AG04450 (cell line): ENCODE measurements around the gene EXD1. TPM values are rescaled to one million over a fixed set of nuclear protein-coding genes. Genes with fewer than 3 reads are reported as not detected.

Source experiments
- CTCF ChIA-PET: fragments of 300-600, 350-600 bp; formaldehyde crosslinking; extraction: SDS; loops from one replicate; lab custom pipeline; 2022; ENCODE audit warnings: antibody characterized with exemption, inconsistent platforms; lab: Charles Lee
- POLR2A ChIA-PET: fragments of 350-600 bp; formaldehyde crosslinking; extraction: SDS; loops from one replicate; lab custom pipeline; 2021; ENCODE audit warnings: antibody characterized with exemption, inconsistent platforms; lab: Yijun Ruan, JAX
- DNase-seq: peaks from one replicate; pipeline ENCODE4 v3.0.0-alpha.2; 2011; ENCODE audit warnings: low read depth, low spot score
- H3K27ac ChIP-seq: one replicate; pipeline ENCODE4 v1.5.1; 2012; ENCODE audit warnings: low read depth, low read length, control low read depth
- H3K27me3 ChIP-seq: one replicate; pipeline ENCODE4 v1.6.0; 2012; ENCODE audit warnings: low read length; ENCODE audit not compliant: control insufficient read depth, insufficient read depth
- H3K4me3 ChIP-seq: 2 replicates; pipeline ENCODE4 v1.5.1; 2011; ENCODE audit warnings: mild to moderate bottlenecking, low read depth, low read length, control low read depth
- H3K9me3 ChIP-seq: 2 replicates; pipeline ENCODE4 v1.5.1; 2012; ENCODE audit warnings: low read length; ENCODE audit not compliant: control insufficient read depth, insufficient read depth
- polyA plus RNA-seq: library from polyadenylated mRNA; depleted of rRNA; stranded (reverse); fragments of >200 nt; gene quantifications from 2 replicates; pipeline ENCODE4 v1.2.3, GENCODE V29; 2011
- TF ChIP-seq, protein P1 (sequence below): IDR thresholded peaks from 2 replicates; pipeline ENCODE4 v1.5.1; 2011; ENCODE audit warnings: low read depth, low read length, control low read depth, inconsistent platforms

Gene EXD1
- polyA plus RNA-seq, 1 experiment, result not detected

DNA sequence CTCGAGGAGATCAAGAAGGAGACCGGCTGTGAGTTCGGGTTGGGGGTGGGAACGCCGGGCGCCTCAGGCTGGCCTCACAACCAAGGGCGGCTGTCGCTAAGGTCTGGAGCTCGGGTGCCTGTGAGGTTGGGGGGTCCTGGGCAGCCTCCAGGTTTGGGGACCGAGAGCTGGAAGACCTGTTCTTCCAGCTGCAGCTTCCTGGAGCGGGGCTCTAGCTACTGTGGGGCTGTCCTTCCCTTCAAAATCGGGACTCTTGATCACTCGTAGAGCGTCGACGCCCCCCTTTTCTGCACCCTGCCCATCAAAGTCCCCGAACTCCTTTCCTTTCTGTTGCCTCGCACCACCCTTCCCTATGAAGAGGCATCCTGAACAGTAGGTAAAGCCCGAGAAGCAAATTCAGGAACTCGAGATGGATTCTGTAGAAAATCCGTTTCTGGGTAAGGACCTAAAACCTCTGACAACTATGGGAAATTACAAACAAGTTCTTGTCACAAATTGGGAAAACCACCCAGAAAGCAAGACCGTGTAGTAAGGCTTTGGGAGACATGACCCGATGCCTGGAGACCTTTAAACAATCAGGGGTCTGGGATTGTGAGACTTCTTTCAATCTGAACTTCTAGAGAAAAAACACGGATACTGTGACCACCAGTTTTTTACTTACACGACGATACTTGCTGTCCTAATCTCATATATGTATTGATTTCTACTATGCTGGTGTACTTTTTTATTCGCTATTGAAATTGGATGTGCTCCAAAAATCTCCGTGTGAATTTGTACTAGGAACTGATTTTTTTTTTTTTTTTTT is 1.1 kb upstream of the EXD1 start:
- TF ChIP-seq, protein P1, sequence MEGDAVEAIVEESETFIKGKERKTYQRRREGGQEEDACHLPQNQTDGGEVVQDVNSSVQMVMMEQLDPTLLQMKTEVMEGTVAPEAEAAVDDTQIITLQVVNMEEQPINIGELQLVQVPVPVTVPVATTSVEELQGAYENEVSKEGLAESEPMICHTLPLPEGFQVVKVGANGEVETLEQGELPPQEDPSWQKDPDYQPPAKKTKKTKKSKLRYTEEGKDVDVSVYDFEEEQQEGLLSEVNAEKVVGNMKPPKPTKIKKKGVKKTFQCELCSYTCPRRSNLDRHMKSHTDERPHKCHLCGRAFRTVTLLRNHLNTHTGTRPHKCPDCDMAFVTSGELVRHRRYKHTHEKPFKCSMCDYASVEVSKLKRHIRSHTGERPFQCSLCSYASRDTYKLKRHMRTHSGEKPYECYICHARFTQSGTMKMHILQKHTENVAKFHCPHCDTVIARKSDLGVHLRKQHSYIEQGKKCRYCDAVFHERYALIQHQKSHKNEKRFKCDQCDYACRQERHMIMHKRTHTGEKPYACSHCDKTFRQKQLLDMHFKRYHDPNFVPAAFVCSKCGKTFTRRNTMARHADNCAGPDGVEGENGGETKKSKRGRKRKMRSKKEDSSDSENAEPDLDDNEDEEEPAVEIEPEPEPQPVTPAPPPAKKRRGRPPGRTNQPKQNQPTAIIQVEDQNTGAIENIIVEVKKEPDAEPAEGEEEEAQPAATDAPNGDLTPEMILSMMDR, result no peak
- POLR2A ChIA-PET, result interaction anchor here (0.5 to 1.5 kb wide), 6 partner anchors 18 to 166 kb away, joined by 3 to 6 read pairs (median 4); partner anchors contain the start of genes NUSAP1 and OIP5
- no peak for DNase-seq

DNA sequence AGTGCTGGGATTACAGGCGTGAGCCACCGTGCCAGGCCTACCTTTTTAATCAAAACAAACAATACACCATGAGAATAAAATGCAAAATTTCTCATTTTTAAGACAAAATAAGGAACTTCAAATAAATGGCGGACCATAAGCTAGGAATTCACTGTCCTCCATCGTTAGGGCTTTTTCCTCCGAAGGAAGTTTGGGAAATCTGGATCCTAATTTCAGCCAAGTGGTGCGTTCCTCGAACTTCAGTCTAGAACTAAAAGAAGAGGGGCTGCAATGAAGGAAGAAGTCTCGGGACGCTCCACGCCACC is 260 bp downstream of the EXD1 start:
- POLR2A ChIA-PET, result interaction anchor here (0.7 to 1.5 kb wide), 2 partner anchors 20 to 466 kb away, joined by 5 to 6 read pairs; no protein-coding TSS in a partner anchor
- Histone ChIP-seq H3K27ac (no peak overlapping the region), H3K9me3 (no peaks in the 10 kb centered on the region; the same call in 1 of the 2 replicates), H3K4me3 (peak overlapping the region; percentile 97), H3K27me3 (no peaks in the 10 kb centered on the region)
- TF ChIP-seq, protein P1, result no peak
- CTCF ChIA-PET, result interaction anchor here (1.2 to 1.6 kb wide), 2 partner anchors 11 to 372 kb away, joined by 5 to 6 read pairs; no protein-coding TSS in a partner anchor
- DNase-seq, result no peak

More for the DNA sequence above, 1.1 kb upstream of the EXD1 start:
- CTCF ChIA-PET, result interaction anchor here (0.6 to 1.6 kb wide), 10 partner anchors 7 to 373 kb away, joined by 3 to 6 read pairs (median 4); partner anchors contain the start of genes NUSAP1 and OIP5
- Histone ChIP-seq H3K27me3 (no peaks in the 10 kb centered on the region), H3K27ac (peak overlapping the region; percentile 89), H3K9me3 (no peaks in the 10 kb centered on the region; the same call in 1 of the 2 replicates), H3K4me3 (peak overlapping the region; percentile 97)

DNA sequence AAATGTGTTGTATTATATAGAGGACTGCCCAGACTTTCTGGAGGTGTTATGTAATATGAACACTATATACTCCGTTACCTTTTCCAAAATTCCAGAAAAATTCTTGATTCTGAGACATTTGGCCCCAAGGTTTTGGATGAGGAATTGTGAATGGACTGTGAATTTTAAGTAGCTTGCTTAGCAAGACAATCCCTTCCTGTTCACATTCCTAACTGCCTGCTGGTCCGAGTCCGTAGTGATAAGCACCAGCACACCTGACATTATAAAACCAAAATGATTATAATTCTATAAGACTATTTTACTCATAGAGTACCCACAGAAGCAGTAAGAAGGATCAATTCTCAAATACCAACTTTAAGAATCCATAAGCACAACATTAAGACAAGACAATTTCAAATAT is 11.2 kb downstream of the EXD1 start:
- CTCF ChIA-PET, result interaction anchor here (1.1 kb wide), 1 partner anchor 12 kb away, joined by 5 read pairs; the partner anchor contains the start of genes CHP1 and EXD1

DNA sequence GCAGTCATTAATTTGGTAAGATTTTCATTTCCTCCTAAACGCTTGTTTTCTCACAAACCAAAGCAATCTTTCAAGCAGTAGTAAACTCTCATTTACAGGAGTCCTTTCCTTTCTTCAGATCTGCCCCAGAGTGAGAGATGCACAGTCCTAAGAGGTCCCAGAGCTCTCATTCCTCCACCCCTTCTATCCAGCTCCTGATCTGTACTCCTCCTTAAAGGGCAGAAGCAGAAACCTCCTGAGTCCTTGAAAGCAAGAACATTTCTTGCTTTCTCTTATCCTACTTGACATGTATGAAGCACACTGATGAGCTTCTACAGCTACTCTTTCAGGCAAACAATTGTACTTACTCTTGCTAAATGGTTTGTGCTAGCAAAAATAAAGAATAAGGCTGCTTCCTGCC is 11.7 kb downstream of the EXD1 start:
- no peak for DNase-seq
- TF ChIP-seq, protein P1, result no peak
- Histone ChIP-seq H3K27me3 (peaks cover 15% of the 10 kb centered on the region), H3K4me3 (no peak overlapping the region), H3K27ac (no peak overlapping the region), H3K9me3 (no peaks in the 10 kb centered on the region)
- ChIA-PET CTCF (interaction anchor here (0.6 to 1.1 kb wide), 2 partner anchors 12 to 25 kb away, joined by 5 read pairs; partner anchors contain the start of genes CHP1 and EXD1), POLR2A (interaction anchor here (0.6 kb wide), 1 partner anchor 23 kb away, joined by 3 read pairs; no protein-coding TSS in a partner anchor)

More for the DNA sequence above, 11.2 kb downstream of the EXD1 start:
- Histone ChIP-seq H3K4me3 (no peak overlapping the region), H3K9me3 (no peaks in the 10 kb centered on the region), H3K27ac (no peak overlapping the region), H3K27me3 (peaks cover 15% of the 10 kb centered on the region)
- no peak for DNase-seq
- POLR2A ChIA-PET, result interaction anchor here (0.6 kb wide), 1 partner anchor 23 kb away, joined by 3 read pairs; no protein-coding TSS in a partner anchor
- TF ChIP-seq, protein P1, result no peak
